Bronchial epithelial cell (primary cell): ENCODE data around the gene SLC5A6. TPM values are rescaled to one million over a fixed set of nuclear protein-coding genes. Genes with fewer than 3 reads are reported as not detected.

Source experiments
- DNase-seq: peaks from one replicate; pipeline ENCODE4 v3.0.0-alpha.2; 2010; ENCODE audit warnings: low read depth
- FAIRE-seq: peaks from 2 replicates; lab custom pipeline; 2011; peaks lifted over from hg19 to GRCh38; lab: Jason Lieb, UNC
- H3K27me3 ChIP-seq: 2 replicates; pipeline ENCODE4 v1.5.1; 2011; ENCODE audit warnings: low read length; ENCODE audit not compliant: control insufficient read depth, insufficient read depth
- H3K36me3 ChIP-seq: 2 replicates; pipeline ENCODE4 v1.5.1; 2011; ENCODE audit warnings: low read length; ENCODE audit not compliant: control insufficient read depth, insufficient read depth
- H3K4me3 ChIP-seq: 2 replicates; pipeline ENCODE4 v1.5.1; 2011; ENCODE audit warnings: mild to moderate bottlenecking, low read depth, low read length, control low read depth
- CTCF ChIP-seq: IDR thresholded peaks from 2 replicates; pipeline ENCODE4 v1.5.1; 2011; ENCODE audit warnings: mild to moderate bottlenecking, moderate library complexity, low read length, control low read depth, inconsistent platforms; ENCODE audit not compliant: insufficient read depth, severe bottlenecking
- total RNA-seq: library from RNA; depleted of rRNA; stranded (reverse); fragments of >200 nt; gene quantifications from 2 replicates; pipeline ENCODE4 v1.2.1, GENCODE V29; 2014

Gene SLC5A6
- total RNA-seq, 1 donor from 2014 or later: 21.1 TPM

- Histone ChIP-seq H3K4me3 (no peak overlapping the region), H3K36me3 (peaks cover 9% of the 10 kb centered on the region), H3K27me3 (no peaks in the 10 kb centered on the region)
- FAIRE-seq (no peak), DNase-seq (no peak)
- TF ChIP-seq CTCF: no peak
Observed at GRCh38 chr2:27247893-27248292, 35.8 kb upstream of the SLC5A6 start.

- peaks cover 24% of the 10 kb centered on the region for H3K36me3 ChIP-seq
- FAIRE-seq (no peak), DNase-seq (no peak)
- no peak for TF ChIP-seq CTCF
- no peak overlapping the region for H3K4me3 ChIP-seq
- no peaks in the 10 kb centered on the region for H3K27me3 ChIP-seq
Observed at GRCh38 chr2:27245626-27246025, 33.6 kb upstream of the SLC5A6 start.

- DNase-seq (no peak), FAIRE-seq (no peak)
- H3K36me3 ChIP-seq: peaks cover 29% of the 10 kb centered on the region
Observed at GRCh38 chr2:27245116-27245515, 33.0 kb upstream of the SLC5A6 start.

GRCh38 chr2:27243391-27244130, 31.5 kb upstream of the SLC5A6 start:
- DNase-seq (no peak), FAIRE-seq (no peak)
- TF ChIP-seq CTCF: no peak
- Histone ChIP-seq H3K36me3 (peaks cover 37% of the 10 kb centered on the region), H3K27me3 (no peaks in the 10 kb centered on the region), H3K4me3 (no peak overlapping the region)

More at GRCh38 chr2:27245116-27245515, 33.0 kb upstream of the SLC5A6 start:
- no peak for TF ChIP-seq CTCF
- Histone ChIP-seq H3K27me3 (no peaks in the 10 kb centered on the region), H3K4me3 (no peak overlapping the region)

- H3K36me3 ChIP-seq: peaks cover 44% of the 10 kb centered on the region
- TF ChIP-seq CTCF: no peak
- DNase-seq (no peak), FAIRE-seq (no peak)
- H3K27me3 ChIP-seq: no peaks in the 10 kb centered on the region
- H3K4me3 ChIP-seq: no peak overlapping the region
Observed at GRCh38 chr2:27242614-27242951, 30.5 kb upstream of the SLC5A6 start.
